KMS-11 (cell line): Measurements from ENCODE around the gene NPSR1.
"Not testable (repeated sequence)": the region's sequence is repeated elsewhere in the genome, so short reads cannot be mapped to it uniquely, and the experiment has no call there.

Experiments used
- H2AFZ ChIP-seq: fragments of 200-600 bp; sonication (generic); 2 replicates; pipeline ENCODE4 v1.6.1; 2016; ENCODE audit warnings: antibody characterized with exemption, mixed run types, low read depth
- H3K27ac ChIP-seq: fragments of 200-600 bp; sonication (generic); 2 replicates; pipeline ENCODE4 v1.6.1; 2016; ENCODE audit warnings: mild to moderate bottlenecking, mixed run types
- H3K27me3 ChIP-seq: fragments of 200-600 bp; sonication (generic); 2 replicates; pipeline ENCODE4 v1.6.1; 2017; ENCODE audit warnings: mild to moderate bottlenecking, low read depth, mixed run types, moderate library complexity; ENCODE audit not compliant: insufficient read depth
- H3K36me3 ChIP-seq: fragments of 200-600 bp; sonication (generic); 2 replicates; pipeline ENCODE4 v1.6.1; 2017; ENCODE audit warnings: mild to moderate bottlenecking, mixed run types; ENCODE audit not compliant: insufficient read depth
- H3K4me1 ChIP-seq: fragments of 200-600 bp; sonication (generic); 2 replicates; pipeline ENCODE4 v1.6.1; 2016; ENCODE audit warnings: mild to moderate bottlenecking, low read depth, mixed run types; ENCODE audit not compliant: poor library complexity, severe bottlenecking
- H3K4me2 ChIP-seq: fragments of 200-600 bp; sonication (generic); 2 replicates; pipeline ENCODE4 v1.7.0; 2016; ENCODE audit warnings: mild to moderate bottlenecking, mixed run types
- H3K4me3 ChIP-seq: fragments of 200-600 bp; sonication (generic); IDR thresholded peaks from 2 replicates; pipeline ENCODE4 v1.6.1; 2017; ENCODE audit warnings: low read depth, low read length, mixed read lengths; ENCODE audit not compliant: insufficient read depth
- H3K79me2 ChIP-seq: fragments of 200-600 bp; sonication (generic); 2 replicates; pipeline ENCODE4 v1.6.1; 2016; ENCODE audit warnings: low read depth, mixed run types; ENCODE audit not compliant: insufficient read depth
- H3K9ac ChIP-seq: fragments of 200-600 bp; sonication (generic); 2 replicates; pipeline ENCODE4 v1.6.1; 2016; ENCODE audit warnings: mild to moderate bottlenecking, mixed run types
- H4K20me1 ChIP-seq: fragments of 200-600 bp; sonication (generic); 2 replicates; pipeline ENCODE4 v1.6.1; 2016; ENCODE audit warnings: mild to moderate bottlenecking, mixed run types; ENCODE audit not compliant: insufficient read depth
- CTCF ChIP-seq: fragments of 200-600 bp; sonication (generic); conservative IDR thresholded peaks from 2 replicates; pipeline ENCODE4 v1.6.1; 2017; ENCODE audit warnings: low read depth, mild to moderate bottlenecking, antibody characterized with exemption, low read length, moderate library complexity, mixed read lengths

NPSR1 gene

GRCh38 chr7:34787586-34787985 is 129.6 kb downstream of the NPSR1 start:
- H3K4me2 ChIP-seq = no peak overlapping the region
- TF ChIP-seq CTCF = no peak
- no peak overlapping the region for H3K4me3 ChIP-seq
- no peaks in the 10 kb centered on the region for H3K27me3 ChIP-seq
- H2AFZ ChIP-seq = no peak overlapping the region
- H3K9ac ChIP-seq = no peak overlapping the region
- no peaks in the 10 kb centered on the region for H3K79me2 ChIP-seq
- H3K36me3 ChIP-seq = no peaks in the 10 kb centered on the region
- no peaks in the 10 kb centered on the region for H3K4me1 ChIP-seq
- H3K27ac ChIP-seq = no peak overlapping the region
- H4K20me1 ChIP-seq = no peaks in the 10 kb centered on the region

- Histone ChIP-seq H2AFZ (no peak overlapping the region), H3K79me2 (no peaks in the 10 kb centered on the region), H3K4me1 (no peaks in the 10 kb centered on the region), H3K4me3 (no peak overlapping the region), H3K36me3 (no peaks in the 10 kb centered on the region), H3K27ac (no peak overlapping the region), H3K27me3 (no peaks in the 10 kb centered on the region), H3K9ac (no peak overlapping the region), H3K4me2 (no peak overlapping the region), H4K20me1 (no peaks in the 10 kb centered on the region)
- no peak for TF ChIP-seq CTCF
Observed at GRCh38 chr7:34806831-34807230, 148.8 kb downstream of the NPSR1 start.

- Histone ChIP-seq H3K27me3 (no peaks in the 10 kb centered on the region), H3K27ac (no peak overlapping the region), H3K79me2 (no peaks in the 10 kb centered on the region), H2AFZ (no peak overlapping the region), H3K4me2 (no peak overlapping the region), H3K9ac (no peak overlapping the region), H4K20me1 (no peaks in the 10 kb centered on the region), H3K4me1 (no peaks in the 10 kb centered on the region), H3K4me3 (no peak overlapping the region), H3K36me3 (no peaks in the 10 kb centered on the region)
- no peak for TF ChIP-seq CTCF
Observed at GRCh38 chr7:34807548-34808340, 149.7 kb downstream of the NPSR1 start.

DNA sequence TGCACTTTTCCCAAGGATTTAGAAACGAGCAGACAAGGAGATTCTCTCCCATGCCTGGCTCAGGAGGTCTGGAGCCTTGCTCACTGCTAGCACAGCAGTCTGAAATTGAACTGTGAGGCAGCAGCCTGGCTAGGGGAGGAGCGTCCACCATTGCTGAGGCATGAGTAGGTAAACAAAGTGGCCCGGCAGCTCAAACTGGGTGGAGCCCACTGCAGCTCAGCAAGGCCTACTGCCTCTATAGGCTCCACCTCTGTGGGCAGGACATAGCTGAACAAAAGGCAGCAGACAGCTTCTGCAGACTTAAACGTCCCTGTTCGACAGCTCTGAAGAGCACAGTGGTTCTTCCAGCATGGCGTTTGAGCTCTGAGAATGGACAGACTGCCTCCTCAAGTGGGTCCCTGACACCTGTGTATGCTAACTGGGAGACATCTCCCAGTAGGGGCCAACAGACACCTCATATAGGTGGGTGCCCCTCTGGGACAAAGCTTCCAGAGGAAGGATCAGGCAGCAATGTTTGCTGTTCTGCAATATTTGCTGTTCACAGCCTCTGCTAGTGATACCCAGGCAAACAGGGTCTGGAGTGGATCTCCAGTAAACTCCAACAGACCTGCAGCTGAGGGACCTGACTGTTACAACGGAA is 156.3 kb downstream of the NPSR1 start:
- not testable (repeated sequence) for H4K20me1 ChIP-seq, H3K27me3 ChIP-seq, H3K9ac ChIP-seq, H3K4me2 ChIP-seq, H3K4me1 ChIP-seq, H2AFZ ChIP-seq, H3K4me3 ChIP-seq, H3K79me2 ChIP-seq, H3K27ac ChIP-seq, H3K36me3 ChIP-seq
